ENCODE results near the gene ATP5F1C.
A peak's percentile ranks its signal among the peaks of the same experiment; 100 is the strongest.

Gene ATP5F1C

DNA sequence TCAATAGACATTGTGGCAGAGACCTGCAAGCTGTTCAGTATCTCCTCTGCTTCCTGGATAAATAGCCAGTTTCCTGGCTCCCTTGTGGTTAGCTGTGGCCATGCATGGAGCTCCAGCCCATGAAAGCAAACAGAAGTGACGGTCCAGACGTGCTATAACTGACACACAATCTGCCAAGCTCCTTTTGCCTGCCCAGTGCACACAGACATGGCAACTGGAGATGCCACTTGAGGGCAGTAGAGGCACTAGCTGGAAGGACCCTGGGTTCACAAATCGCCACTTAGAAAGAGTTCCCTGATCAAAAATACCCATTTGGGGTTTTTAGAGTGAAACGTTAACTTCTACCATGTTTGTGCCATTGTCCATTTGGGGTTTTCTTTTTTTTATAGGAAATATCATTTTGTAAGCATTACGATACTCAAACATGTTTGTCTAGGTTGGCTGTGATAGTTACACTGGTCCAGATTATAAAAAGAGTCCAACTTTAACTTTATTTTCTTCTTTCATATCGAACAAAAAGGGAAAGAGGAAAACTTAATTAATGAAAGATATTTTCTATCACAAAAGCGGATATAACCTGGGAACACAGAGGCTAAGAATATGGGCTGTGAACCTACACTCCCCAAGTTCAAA lies 31.5 kb upstream of the ATP5F1C start:
- TF ChIP-seq, protein P1, sequence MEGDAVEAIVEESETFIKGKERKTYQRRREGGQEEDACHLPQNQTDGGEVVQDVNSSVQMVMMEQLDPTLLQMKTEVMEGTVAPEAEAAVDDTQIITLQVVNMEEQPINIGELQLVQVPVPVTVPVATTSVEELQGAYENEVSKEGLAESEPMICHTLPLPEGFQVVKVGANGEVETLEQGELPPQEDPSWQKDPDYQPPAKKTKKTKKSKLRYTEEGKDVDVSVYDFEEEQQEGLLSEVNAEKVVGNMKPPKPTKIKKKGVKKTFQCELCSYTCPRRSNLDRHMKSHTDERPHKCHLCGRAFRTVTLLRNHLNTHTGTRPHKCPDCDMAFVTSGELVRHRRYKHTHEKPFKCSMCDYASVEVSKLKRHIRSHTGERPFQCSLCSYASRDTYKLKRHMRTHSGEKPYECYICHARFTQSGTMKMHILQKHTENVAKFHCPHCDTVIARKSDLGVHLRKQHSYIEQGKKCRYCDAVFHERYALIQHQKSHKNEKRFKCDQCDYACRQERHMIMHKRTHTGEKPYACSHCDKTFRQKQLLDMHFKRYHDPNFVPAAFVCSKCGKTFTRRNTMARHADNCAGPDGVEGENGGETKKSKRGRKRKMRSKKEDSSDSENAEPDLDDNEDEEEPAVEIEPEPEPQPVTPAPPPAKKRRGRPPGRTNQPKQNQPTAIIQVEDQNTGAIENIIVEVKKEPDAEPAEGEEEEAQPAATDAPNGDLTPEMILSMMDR (IDR thresholded peaks at IDR 0.05; ENCODE audit: control insufficient read depth, extremely low read depth, insufficient read depth) = peak; percentile 94
- peak; percentile 62 for DNase-seq (ENCODE audit: low read depth)
- no peak overlapping the region for H3K4me3 ChIP-seq (ENCODE audit: low read depth, low read length)

DNA sequence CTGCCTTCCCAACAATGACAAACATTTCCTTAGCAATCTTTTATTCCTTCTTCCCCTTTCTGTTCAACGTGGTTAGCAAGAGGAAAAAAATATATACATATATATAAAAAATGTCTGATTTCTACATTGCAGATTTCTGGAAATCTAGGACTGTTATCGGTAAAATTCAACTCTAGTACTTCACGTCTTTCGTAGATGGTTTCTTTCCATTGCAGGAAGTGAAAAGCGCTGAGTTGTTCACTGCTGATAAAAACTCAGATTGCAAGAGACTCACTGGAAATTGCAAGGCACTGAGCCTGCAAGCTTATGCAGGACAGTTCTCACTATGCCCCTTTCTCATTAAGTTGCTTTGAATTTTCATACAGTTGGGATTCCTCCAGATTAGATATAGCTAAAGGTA lies 24.0 kb upstream of the ATP5F1C start:
- H3K4me3 ChIP-seq (ENCODE audit: low read depth, low read length) = no peak overlapping the region
- TF ChIP-seq, protein P1 (IDR thresholded peaks at IDR 0.05; ENCODE audit: control insufficient read depth, extremely low read depth, insufficient read depth) = no peak
- DNase-seq (ENCODE audit: low read depth) = no peak

DNA sequence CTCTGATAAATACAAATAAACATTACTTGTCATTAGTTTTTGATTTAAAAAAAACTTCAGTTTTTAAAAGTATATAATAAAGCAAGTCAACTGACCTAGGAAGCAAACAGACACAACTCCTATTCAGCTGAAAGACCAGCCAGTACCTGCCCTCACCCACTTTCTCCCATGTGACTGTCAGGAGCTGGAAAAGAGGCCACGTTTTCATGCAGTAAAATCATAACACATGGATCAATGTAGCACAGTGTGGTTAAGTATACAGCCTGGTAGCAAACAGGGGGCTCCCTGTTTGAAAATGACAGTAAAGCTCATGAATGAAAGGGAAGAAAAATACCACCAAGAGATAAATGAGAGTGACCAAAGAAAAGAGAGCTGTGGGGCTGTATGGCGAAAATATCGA lies 21.7 kb upstream of the ATP5F1C start:
- TF ChIP-seq, protein P1 (IDR thresholded peaks at IDR 0.05; ENCODE audit: control insufficient read depth, extremely low read depth, insufficient read depth) = no peak
- no peak for DNase-seq (ENCODE audit: low read depth)
- no peak overlapping the region for H3K4me3 ChIP-seq (ENCODE audit: low read depth, low read length)

DNA sequence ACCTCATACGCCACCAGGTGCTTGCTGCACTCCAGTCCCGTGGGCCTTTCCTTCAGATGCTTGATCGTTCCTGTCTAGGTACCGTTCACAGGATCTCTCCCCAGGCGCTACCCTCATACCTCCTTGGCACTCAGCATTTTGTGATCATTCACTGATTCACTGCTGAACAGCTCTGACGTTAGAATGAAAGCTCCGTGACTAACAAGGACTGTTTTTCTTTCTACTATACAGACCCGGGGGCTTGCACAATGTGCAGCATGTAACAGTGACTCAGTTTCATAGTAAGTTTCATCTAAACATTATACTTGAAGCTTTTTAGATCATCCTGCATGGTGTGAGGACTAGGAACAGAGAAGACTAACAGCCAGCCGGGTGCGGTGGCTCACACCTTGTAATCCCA lies 20.8 kb upstream of the ATP5F1C start:
- TF ChIP-seq, protein P1 (IDR thresholded peaks at IDR 0.05; ENCODE audit: control insufficient read depth, extremely low read depth, insufficient read depth) = no peak
- no peak overlapping the region for H3K4me3 ChIP-seq (ENCODE audit: low read depth, low read length)
- DNase-seq (ENCODE audit: low read depth) = no peak

DNA sequence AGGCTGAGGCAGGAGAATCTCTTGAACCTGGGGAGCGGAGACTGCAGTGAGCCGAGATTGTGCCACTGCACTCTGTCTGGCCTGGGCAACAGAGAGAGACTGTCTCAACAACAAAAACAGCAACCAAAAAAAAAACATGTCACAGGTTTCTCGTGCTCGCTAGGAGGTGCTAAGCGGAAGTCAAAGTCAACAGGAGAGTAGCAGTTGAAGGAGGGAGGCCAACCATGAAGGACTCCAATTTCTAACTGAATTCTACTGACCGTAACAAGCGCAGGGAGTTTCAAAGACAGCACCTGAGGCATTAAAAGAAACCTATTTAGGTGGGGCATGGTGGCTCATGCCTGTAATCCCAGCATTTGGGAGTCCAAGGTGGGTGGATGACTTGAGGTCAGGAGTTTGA lies 19.6 kb upstream of the ATP5F1C start:
- no peak for DNase-seq (ENCODE audit: low read depth)
- TF ChIP-seq, protein P1 (IDR thresholded peaks at IDR 0.05; ENCODE audit: control insufficient read depth, extremely low read depth, insufficient read depth) = no peak
- H3K4me3 ChIP-seq (ENCODE audit: low read depth, low read length) = no peak overlapping the region

DNA sequence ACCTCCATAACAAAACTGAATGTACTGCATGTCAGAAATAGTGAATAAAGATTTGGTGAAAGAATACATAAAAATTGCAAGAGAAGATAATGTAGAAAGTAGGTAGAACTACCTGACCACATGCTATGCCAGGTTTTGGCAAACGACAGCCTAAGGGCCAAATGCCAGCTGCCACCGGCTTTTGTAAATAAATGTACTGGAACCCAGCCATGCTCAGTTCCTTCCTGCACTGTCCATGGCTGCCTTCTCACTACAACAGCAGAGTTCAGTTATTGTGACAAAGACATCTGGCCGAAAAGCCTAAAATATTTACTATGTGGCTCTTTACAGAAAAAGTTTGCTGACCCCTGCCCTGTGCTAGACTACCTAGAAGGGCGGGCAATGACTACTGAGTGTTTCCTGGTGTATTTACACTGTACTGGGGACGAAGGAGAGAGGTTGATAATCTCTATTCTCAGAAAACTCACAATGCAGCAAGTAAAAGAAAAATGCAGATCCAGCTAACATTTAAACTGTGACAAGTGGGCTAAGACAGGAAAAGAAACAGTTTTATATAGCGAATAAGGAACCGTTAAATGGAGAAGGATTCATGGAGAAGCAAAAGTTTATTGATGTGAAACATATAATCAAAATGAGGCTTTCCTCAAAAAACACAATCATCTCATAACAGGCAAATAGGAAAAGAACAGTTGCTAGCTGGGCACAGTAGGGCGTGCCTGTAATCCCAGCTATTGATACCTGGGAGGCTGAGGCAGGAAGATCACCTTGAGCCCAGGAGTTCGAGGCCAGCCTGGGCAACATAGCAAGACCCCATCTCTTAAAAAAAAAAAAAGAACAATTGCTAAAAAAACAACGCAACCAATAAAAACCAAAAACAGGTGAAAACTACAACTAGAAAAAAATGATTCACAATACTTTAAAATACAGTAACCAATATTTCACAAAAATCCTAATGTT lies 13.9 kb upstream of the ATP5F1C start:
- H3K4me3 ChIP-seq (ENCODE audit: low read depth, low read length) = no peak overlapping the region
- TF ChIP-seq, protein P1 (IDR thresholded peaks at IDR 0.05; ENCODE audit: control insufficient read depth, extremely low read depth, insufficient read depth) = no peak
- peak; percentile 88 for DNase-seq (ENCODE audit: low read depth)
